NCI-H1048 (cell line): ENCODE results near the gene CYP11A1.

ENCODE experiments used
- DNase-seq: peaks from one replicate; lab custom pipeline; 2025; lab: John Stamatoyannopoulos, UW

Gene CYP11A1

GRCh38 chr15:74367296-74367854, at the start of gene CYP11A1:
Gene CYP11A1 (minus strand): TSS chr15:74367646. CDS start chr15:74367585, 61 bp downstream.
- DNase-seq, result no peak

DNA sequence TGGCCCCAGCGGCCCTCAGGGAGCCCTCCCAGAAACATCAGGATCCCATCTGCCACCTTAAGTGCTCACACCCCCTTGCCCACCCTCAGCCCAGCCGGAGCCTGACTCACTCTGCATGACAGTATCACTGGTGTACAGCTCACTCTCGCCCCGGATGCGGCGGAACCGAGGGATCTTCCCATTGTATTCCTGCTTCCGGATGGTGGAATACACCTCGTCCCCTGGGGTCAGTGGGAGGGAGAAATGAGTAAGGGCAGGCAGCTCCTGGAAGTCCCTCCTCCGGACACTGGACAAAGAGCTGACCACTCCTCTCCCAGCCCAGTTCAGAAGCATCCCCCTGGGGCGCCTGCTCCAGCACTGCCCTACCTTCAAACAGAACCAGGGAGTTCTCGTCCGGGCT, 49.8 kb upstream of the CYP11A1 start:
- no peak for DNase-seq

DNA sequence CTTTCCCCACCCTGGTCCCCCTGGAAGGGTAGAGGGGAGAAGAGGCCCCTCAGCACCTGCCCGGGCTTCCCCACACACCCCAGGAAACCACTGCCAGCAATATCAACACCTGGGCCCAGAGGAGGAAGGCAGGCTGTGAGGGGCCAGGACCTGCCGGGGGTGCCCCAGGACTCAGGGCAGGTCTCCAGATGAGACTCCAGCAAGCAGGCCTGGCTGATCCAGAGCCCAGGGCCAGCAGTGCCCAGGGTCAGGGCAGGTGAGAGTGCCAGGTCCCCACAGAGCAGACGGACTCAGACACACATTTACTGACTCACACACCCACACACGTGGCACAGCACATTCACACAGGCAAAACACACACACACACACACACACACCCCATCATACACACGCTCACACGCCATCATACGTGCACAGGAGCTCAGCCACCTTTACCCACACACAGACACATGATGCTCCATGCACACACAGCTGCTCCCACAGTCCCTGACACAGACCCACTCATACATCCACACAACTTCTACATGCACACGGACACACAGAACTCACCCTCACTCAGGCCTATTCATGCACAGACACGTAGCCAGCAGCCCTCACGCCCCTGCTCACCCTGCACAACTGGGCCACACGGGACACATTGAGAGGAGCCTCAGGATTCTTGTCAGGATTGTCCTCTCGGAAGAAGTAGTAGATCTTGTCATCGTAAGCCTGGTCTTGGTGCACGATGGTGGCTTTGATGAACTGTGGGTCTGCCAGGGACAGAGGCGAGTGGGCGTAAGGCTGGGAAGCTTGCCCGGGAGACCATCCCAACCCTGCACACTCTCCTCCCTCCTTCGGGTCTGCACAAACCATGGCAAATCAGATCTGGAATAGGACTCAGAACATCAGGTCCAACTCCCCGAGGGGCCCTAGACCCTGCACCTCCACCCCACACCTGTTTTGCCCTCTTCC, 48.8 kb upstream of the CYP11A1 start:
- no peak for DNase-seq

DNA sequence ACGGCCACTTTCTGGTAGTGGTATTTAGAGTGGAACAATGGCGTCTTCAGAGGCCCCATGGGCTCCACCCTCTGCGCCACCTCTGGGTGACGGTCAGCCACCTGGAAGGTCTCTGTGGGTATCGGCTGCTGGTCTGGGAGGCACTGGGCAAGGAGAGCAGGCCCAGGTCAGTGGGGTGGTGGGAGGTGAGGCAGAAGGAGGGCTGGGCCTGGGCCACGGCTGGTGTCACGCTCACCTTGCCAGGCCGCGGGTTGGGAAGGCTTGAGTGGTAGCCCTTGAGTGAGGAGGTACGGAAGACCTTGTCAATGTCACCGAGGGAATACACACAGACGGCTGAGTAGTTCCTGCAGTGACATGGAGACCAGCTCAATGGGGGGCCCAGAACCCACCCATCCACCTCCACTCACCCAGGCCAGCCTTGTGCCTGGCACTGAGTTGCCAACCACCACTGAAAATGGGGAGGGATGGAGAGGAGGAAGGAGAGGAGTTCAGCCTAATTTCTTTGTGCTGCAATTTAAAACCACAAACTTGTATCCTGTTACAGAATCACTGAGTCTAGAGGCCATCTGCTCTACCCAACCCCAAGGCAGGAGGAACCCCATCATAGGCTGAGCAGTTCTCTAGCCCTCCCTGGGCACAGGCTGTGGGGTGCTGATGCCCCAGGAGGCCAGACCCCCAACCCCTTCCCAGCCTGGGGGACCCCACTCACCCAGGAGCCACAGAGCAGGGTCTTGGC, 47.3 kb upstream of the CYP11A1 start:
- no peak for DNase-seq

- DNase-seq, result no peak
These were observed 46.7 kb upstream of the CYP11A1 start for GRCh38 chr15:74414081-74414580.

DNA sequence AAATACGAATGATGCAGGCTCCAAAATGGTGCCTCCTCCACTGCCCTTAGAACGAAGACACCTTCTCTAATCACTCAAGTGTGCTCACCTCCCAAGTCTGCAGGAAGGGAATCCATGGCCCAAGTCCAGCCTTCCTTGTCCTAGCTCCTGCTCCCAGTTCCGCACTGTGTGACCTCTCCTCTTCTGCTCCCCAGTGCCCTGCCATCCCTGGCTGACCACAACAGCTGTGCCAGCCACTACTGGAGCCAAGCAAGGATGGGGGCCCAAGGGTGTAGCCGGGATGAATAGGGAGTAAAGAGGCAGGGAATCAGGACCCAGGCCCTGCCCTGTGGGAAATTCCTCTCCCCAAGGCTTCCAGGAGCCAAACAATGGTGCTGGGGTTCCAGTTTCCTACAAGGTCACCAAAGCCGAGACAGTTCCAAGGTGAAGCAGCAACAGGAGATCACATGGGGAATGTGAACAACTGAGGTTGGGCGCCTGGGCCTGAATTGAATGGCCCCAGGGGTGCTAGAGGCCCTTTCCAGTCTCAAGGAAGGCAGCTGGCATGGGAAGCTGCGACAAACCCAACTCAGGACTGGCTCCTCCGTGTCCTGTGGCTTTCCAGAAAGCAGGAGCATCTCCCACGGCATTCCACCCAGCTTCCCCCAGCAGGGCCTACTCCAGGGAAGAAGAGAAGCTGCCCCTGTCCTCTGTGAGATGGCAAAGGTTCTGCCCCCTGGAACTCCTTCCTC, 46.1 kb upstream of the CYP11A1 start:
- no peak for DNase-seq

DNA sequence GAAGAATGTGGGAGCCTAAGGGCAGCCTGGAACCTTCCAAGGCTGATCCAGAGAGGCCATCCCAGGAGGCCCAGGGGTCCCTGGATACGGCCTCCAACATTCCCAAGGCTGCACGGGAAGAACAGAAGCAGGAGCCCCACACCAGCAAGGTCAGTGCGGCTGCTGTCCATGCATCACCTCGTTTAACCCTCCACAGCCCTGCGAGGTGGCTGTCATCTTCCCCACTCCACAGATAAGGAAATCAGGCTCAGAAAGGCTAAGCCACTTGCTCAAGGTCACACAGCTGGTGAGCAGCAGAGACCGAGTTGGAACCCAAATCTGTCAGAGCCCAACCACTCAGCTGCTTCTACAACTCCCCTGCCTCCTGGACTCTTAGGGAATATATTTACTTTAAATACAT, 44.7 kb upstream of the CYP11A1 start:
- DNase-seq, result no peak

DNA sequence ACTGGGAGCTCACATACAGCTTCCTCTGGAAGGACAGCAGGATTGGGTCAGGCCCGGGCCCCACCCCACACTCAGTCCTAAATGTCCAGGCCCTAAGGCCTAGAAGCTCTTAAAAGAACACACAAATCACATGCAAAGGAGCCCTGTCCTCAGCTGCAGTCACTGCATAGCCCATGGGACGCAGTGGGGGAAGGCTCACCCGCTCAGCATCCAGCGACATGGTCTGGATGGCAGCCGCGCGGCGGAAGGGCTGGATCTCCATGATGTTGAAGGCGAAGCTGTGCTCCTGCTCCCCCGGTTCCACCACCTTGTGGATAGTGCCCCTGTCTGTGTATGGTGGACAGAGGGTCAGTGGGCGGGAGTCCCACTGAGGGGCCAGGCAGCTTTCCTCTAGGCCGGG, 44.2 kb upstream of the CYP11A1 start:
- DNase-seq, result no peak

DNA sequence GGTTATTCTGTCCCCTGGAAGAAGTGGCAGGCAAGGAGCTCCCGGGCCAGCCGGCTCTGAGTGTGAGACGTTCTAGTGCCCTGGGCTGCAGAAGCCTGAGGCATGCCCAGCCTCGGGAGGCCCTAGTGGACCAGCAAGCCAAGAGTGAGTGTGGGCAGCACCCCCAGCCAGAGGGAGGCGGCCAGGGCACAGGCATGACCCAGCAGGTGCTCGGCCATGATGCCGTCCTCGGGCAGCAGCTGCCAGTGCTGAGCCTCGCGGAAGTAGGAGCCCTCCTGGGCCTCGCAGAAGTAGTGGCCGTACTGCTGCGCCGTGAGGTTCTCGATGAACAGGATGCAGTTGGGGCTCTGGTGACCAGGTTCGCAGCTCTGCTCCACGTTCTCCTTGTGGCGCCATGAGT, 43.1 kb upstream of the CYP11A1 start:
- DNase-seq, result no peak

GRCh38 chr15:74409225-74409624, 41.8 kb upstream of the CYP11A1 start:
- DNase-seq, result no peak

DNA sequence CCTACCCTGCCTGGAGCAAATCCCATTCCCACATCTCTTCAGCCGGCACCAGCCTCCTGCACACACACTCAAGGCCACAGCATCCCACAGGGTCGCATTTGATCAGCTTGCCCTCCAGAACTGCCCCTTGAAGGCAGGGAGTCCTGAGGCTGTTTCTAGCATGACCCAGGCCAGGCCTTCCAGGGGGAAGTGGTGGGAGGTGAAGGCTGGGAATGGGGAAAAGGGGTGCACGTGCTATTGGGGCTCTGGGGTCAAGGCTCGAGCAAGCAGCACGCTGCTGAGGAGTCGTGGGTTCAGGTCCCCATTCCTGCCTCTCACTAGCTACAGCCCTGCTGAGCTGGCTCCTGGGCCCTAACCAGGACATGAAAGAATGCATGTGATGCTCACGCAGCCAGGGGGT, 41.4 kb upstream of the CYP11A1 start:
- no peak for DNase-seq

- no peak for DNase-seq
These were observed 40.9 kb upstream of the CYP11A1 start for GRCh38 chr15:74408385-74408784.

GRCh38 chr15:74406992-74407705, 39.7 kb upstream of the CYP11A1 start:
- no peak for DNase-seq

DNA sequence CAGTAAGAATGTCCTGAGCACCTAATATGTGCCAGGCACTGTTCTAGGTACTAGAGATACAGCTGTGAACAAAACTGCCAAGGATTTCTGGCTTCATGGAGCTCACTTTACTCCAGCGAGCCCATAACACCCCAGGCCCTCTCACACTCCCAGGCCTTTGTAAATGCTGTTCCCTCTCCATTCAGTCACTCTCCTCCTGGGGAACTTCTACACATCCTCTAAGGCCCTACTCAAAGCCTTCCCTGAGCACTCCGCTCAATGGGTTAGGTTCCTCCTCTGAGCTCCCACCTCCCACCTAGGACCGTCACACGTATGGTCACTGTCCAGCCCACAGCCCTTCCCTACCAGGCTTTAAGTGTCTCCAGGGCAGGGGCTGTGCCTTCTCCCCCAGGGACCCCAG, 39.1 kb upstream of the CYP11A1 start:
- DNase-seq, result no peak

- no peak for DNase-seq
These were observed 38.4 kb upstream of the CYP11A1 start for GRCh38 chr15:74405823-74406222.

- no peak for DNase-seq
These were observed 36.6 kb upstream of the CYP11A1 start for GRCh38 chr15:74403991-74404563.

- DNase-seq, result no peak
These were observed 36.1 kb upstream of the CYP11A1 start for GRCh38 chr15:74403588-74403919.

- no peak for DNase-seq
These were observed 35.6 kb upstream of the CYP11A1 start for GRCh38 chr15:74402873-74403587.

- no peak for DNase-seq
These were observed 34.9 kb upstream of the CYP11A1 start for GRCh38 chr15:74402337-74402841.
